Activated CD8-positive, alpha-beta memory T cell treated with anti-CD3 and anti-CD28 coated beads for 36 hours (primary cell): ENCODE results near the gene ISYNA1. TPM values are rescaled to one million over a fixed set of nuclear protein-coding genes. Genes with fewer than 3 reads are reported as not detected.
"Not testable (repeated sequence)": the region's sequence is repeated elsewhere in the genome, so short reads cannot be mapped to it uniquely, and the experiment has no call there.

ENCODE experiments used
- CTCF ChIA-PET: fragments of 350-600 bp; sonication (Branson Sonifier 250); formaldehyde crosslinking; loops from one replicate; lab custom pipeline; 2021; ENCODE audit warnings: antibody characterized with exemption; lab: Charles Lee
- POLR2A ChIA-PET: fragments of 350-600 bp; sonication (Branson Sonifier 250); formaldehyde crosslinking; loops from one replicate; lab custom pipeline; 2021; ENCODE audit warnings: antibody characterized with exemption; lab: Charles Lee
- total RNA-seq, 2 experiments: library from RNA; stranded (reverse); gene quantifications; one replicate each; pipeline ENCODE4 v1.2.3, GENCODE V29; 2021

ISYNA1 gene
- total RNA-seq, 2 experiments from 2014 or later = 22.8 to 23.7 TPM

DNA sequence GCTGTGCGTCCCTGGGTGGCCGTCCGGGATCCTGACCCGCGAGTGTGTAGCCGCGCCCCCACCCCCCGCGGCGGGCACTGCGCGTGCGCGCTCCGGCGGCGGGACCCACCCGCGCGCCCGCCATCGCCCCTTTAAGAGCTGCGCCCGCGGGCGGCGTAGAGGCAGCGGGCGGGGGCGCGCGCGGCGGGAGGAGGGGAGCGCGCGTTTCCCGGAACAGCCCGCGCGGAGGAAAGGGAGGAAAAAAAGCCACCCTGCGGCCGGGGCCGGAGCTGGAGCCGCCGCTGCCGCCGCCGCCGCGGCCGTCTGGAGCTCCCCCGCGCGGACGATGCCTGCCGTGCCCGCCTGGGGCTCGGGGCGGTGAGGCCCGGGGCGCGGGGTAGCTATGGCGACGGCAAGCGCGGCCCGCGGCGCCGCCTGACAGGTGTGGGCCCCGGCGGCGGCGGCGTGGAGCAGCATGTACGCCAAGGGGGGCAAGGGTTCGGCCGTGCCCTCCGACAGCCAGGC is 18.7 kb downstream of the ISYNA1 start, which contains the start of gene SSBP4:
TSS of gene SSBP4 (plus strand) at position 204 of the 504 bp plus-strand sequence. CDS start at position 455, 251 bp downstream.
- CTCF ChIA-PET = interaction anchor here (0.7 to 2.1 kb wide), 12 partner anchors 8 to 214 kb away, joined by 3 to 9 read pairs (median 5); no protein-coding TSS in a partner anchor

DNA sequence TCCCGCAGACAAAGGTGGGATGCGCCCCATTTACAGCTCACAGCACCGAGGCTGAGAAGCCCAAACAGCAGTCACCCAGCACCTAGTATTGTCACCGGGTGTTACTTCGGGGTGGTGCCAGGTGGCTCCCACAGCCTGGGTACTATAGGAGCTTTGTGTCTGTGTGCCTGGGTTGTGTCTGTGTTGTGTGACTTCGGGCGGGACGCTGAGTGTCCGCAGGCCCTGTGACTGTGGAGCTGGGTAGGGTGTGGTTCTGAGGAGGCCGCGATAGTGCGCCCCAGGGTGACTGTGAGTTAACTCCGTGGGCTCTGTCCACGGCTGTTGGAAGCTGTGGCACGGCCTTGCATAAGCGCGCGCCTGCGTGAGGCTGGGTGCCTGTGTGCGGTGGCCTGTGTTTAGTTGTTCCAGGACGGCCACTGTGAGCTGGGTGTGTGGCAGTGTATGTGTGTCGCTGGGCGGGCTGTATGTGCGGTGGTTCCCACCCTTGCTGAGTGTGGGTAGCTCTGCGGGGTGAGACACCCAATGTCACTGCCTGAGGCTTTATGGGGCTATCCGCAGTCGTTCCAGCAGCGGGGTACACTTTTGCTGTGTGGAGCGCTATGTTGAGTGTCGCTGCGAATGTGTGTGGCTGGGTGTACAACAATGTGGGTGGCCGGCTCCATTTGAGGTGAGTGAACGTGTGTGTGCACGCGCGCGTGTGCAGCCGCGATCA is 19.3 kb downstream of the ISYNA1 start:
- ChIA-PET POLR2A (interaction anchor here (0.8 to 5.4 kb wide), 7 partner anchors 10 to 414 kb away, joined by 3 to 36 read pairs (median 5); partner anchors contain the start of gene JUND), CTCF (interaction anchor here (0.7 to 1.9 kb wide), 10 partner anchors 7 to 214 kb away, joined by 3 to 9 read pairs (median 4); no protein-coding TSS in a partner anchor)

More for the DNA sequence above, 18.7 kb downstream of the ISYNA1 start, which contains the start of gene SSBP4:
- POLR2A ChIA-PET = interaction anchor here (0.6 to 5.4 kb wide), 8 partner anchors 10 to 413 kb away, joined by 3 to 36 read pairs (median 6); partner anchors contain the start of gene JUND

DNA sequence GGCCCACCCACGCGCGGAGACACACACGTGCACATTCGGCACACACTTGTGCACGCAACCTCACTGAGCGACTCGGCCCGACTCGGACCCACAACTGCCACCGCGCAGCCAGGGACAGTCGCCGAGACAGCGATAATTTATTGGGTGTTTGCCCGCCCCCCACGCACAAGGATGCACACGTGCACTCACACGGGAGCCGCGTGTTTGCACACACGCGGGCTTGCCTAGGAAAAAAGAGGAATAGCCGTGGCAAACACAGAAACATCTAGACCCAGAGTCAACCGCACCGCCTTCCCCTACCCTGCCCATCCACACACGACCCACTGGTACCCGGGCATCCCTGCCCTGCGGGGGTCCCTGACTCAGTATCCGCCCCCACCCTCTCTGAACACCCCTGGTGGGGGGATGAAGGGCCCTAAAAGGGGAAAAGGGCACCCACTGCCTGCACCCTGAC is 19.9 kb downstream of the ISYNA1 start:
- ChIA-PET POLR2A (interaction anchor here (1.0 to 5.4 kb wide), 4 partner anchors 11 to 138 kb away, joined by 3 to 36 read pairs (median 6); partner anchors contain the start of gene JUND), CTCF (interaction anchor here (1.1 to 9.2 kb wide), 5 partner anchors 29 to 166 kb away, joined by 4 to 107 read pairs (median 5); partner anchors contain the start of gene GDF15)

DNA sequence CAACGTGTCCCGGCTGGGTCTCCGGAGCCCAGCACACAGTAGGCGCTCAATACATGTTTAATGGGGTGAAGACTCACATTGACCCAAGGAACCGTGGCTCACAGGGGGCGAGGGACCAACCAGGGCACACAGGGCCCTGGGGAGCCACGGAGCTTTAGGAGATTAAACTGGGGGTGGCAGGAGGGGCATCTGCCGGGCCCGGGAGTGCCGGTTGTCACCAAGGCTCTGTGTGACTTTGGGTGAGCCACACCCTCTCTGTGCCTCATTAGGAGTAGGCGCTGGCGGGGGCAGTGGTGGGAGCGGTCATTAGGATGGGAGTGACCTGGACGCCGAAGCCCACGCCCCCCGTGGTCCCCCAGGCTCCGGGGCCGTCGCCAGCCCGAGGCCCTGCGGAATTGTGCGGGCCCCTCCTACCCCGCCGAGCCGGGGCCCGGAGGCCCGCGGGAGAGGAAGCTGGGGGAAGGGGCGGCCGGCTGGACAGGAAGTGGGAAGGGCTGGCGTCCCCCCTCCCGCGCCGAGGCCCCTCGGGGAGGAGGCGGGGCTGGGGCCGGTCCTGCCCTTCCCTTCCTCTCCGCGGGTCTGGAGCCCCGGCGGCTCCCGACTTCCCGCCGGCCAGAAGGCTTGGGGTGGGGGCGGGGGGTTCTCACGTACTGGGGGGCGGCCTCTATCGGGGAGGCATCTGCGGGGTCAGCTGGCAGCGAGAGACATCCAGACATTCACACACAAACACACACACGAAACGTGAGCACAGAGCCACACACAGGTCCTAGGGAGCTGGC is 20.5 kb downstream of the ISYNA1 start:
- POLR2A ChIA-PET = interaction anchor here (0.6 to 5.4 kb wide), 7 partner anchors 40 to 418 kb away, joined by 3 to 36 read pairs (median 6); partner anchors contain the start of gene JUND
- CTCF ChIA-PET = interaction anchor here (1.3 to 9.2 kb wide), 5 partner anchors 14 to 304 kb away, joined by 3 to 107 read pairs (median 5); partner anchors contain the start of gene GDF15

DNA sequence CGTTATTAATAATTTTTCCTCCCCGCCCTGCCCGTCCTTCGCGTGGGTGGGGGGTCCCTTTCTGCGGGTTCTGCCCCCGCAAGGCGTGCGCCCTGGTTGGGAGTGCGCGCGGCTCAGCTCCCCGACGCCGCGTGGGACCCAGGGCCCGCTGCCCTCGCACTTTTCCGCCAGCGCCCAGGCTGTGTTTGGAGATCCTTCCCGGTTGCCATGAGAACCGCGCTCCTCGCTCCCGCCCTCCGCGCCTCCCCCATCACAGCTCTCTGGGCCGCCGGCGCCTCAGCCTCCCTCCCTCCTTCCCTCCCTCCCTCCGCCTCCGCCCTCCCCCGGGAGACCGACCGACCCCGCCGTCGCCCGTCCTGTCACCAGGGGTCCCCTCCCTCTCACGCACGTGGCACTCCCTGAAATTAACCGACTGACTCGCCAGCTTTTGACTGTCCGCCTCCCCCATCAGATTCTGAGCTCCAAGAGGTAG is 21.1 kb downstream of the ISYNA1 start:
- POLR2A ChIA-PET = interaction anchor here (0.6 to 5.4 kb wide), 7 partner anchors 40 to 417 kb away, joined by 3 to 36 read pairs (median 6); partner anchors contain the start of gene JUND

DNA sequence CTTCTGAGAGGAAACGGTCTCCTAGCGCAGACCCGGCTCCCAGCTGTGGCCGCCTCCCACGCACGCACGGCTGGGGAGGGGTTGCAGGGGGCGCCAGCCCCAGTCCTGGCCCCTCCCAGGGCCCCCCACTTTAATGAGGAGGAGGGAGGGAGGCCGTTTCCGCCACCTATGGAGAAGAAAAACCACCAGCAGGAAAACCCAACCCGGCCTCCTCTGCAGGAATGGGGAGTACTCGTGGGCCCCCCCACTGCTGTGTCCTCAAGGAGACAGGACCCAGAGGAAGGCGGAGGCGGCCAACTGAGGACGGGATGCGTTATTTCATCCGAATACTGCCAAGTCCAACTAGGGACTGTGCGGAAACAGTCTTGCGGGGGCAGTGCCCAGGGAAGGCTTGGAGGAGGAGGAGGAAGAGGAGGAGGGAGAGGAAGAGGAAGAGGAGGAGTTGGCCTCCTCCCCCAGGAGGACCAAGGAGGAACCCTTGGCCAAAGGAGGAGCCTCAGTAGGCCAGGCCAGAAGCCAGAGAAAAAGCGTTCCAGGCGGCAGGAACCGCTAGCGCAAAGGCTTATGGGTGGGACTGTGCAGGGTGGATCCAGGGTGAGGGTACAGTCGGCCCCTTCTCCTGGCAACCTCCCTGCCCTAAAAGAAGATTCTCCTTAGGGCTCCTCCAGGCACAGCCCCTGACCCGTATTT is 22.6 kb downstream of the ISYNA1 start:
- ChIA-PET POLR2A (interaction anchor here (1.0 to 5.4 kb wide), 3 partner anchors 94 to 135 kb away, joined by 3 to 36 read pairs (median 5); partner anchors contain the start of gene JUND), CTCF (interaction anchor here (0.5 to 9.2 kb wide), 3 partner anchors 27 to 87 kb away, joined by 3 to 107 read pairs (median 4); partner anchors contain the start of gene GDF15)

More for the DNA sequence above, 21.1 kb downstream of the ISYNA1 start:
- CTCF ChIA-PET = interaction anchor here (0.5 to 9.2 kb wide), 5 partner anchors 15 to 304 kb away, joined by 3 to 107 read pairs (median 4); partner anchors contain the start of gene GDF15

DNA sequence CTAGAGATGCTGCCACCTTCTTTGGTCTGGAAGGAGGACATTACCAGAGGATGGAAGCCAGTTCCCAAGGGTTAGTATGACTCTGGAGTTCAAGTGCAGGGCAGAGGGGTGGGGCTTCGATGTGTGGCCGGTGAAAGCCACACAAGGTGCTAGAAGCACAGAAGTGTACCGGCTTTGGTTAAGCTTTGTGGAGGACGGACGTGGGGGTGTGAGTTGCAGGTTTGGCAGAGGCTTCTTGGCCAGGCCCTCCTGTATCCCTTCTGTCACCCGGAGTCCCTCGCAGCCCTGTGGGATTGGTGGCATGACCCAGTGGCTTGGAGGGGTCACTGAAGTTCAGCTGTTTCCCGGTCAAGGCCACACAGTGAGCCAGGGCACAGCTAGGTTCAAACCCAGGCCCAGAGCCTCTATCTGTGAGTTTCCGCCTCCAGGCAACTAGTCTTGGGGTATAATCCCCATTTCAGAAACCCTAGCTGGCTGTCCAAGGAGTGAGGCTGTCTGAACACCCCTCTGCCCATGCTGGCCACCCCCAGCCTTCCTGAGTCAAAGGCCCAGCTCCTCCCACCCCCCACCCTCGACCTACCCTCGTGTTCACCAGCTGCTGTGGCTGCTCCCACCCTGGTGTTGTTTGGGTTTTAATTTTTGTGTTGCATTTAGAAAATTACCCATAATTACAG is 23.3 kb downstream of the ISYNA1 start:
- POLR2A ChIA-PET = interaction anchor here (0.9 kb wide), 1 partner anchor 134 kb away, joined by 3 read pairs; the partner anchor contains the start of gene JUND

DNA sequence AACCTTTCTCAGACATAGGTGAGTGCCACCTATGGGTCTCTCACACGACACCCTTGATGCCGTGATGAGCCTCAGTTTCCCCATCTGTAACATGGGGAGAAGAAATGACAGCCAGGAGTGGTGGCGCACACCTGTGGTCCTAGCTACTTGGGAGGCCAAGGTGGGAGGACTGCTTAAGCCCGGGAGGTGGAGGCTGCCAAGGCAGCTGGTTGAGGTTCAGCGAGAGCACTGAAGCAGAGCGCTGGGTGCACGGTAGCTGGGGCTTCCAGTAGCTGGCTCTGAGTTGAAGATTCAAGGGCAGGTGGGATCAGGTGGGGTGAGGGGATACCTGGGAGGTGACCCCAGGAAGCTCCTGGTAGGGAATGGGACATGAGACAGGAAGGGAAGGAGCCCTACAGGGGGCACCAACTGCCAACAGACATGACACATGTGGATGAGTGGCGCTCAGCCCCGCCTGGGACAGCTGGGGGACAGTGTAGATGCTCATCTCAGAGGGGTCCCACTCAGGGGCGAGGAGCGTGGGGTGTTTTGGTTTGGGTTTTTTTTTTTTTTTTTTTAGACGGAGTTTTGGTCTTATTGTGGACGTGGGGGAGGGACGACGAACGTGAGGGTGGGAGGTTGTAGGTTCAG is 25.2 kb downstream of the ISYNA1 start:
- ChIA-PET CTCF (interaction anchor here (1.3 to 9.2 kb wide), 2 partner anchors 24 to 71 kb away, joined by 4 to 107 read pairs; partner anchors contain the start of gene GDF15), POLR2A (no interaction called here)

More for the DNA sequence above, 23.3 kb downstream of the ISYNA1 start:
- CTCF ChIA-PET = interaction anchor here (0.5 to 9.2 kb wide), 3 partner anchors 26 to 87 kb away, joined by 3 to 107 read pairs (median 4); partner anchors contain the start of gene GDF15

DNA sequence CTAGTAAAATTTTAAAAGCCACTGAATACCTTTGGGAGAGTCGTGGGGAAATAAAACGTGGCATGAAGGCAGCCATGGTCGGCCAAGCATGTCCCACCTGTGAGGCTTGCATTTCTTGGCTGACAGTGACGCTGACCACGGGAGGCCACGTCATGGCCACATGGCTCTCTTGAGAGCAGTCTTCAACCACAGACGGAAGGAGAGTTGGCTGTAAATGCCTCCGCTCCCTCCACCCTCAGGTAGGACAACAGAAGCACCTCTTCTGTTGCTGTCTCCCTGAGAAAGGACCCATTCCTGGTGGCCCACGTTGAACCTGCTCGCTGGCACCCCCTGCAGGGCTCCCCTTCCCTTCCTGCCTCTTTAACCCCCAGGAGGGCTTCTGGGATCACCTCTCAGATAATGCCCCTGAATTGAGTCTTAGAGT is 29.9 kb downstream of the ISYNA1 start:
- POLR2A ChIA-PET = no interaction called here
- CTCF ChIA-PET = no interaction called here

DNA sequence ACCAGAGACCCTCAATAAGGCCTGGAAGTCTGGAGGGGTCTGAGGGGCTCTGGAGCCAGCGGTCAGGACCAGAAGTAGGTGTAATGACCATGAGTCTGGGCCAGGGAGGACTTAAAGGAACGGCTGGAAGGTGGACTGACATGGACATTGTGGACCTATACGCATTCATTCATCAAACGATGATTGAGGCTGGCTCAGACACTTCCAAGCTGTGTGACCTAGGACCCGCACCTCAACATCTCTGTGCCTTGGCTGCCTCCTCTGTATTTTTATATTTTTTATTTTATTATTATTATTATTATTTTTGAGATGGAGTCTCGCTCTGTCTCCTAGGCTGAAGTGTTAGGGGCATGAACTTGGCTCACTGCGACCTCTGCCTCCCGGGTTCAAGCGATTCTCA is 31.2 kb downstream of the ISYNA1 start:
- ChIA-PET POLR2A (no interaction called here), CTCF (interaction anchor here (1.4 kb wide), 1 partner anchor 18 kb away, joined by 7 read pairs; no protein-coding TSS in a partner anchor)

DNA sequence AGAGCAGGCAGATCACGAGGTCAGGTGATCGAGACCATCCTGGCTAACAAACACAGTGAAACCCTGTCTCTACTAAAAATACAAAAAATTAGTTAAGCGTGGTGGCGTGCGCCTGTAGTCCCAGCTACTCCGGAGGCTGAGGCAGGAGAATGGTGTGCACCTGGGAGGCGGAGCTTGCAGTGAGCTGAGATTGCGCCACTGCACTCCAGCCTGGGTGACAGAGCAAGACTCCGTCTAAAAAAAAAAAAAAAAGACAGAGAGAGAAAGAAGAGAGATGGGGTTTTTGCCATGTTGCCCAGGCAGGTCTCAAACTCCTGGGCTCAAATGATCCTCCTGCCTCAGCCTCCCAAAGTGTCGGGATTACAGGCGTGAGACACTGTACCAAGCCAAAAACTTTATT is 32.2 kb downstream of the ISYNA1 start:
- CTCF ChIA-PET = interaction anchor here (0.8 to 1.4 kb wide), 4 partner anchors 17 to 154 kb away, joined by 3 to 7 read pairs (median 4); partner anchors contain the start of gene GDF15
- POLR2A ChIA-PET = interaction anchor here (0.5 kb wide), 1 partner anchor 911 kb away, joined by 3 read pairs; no protein-coding TSS in a partner anchor

DNA sequence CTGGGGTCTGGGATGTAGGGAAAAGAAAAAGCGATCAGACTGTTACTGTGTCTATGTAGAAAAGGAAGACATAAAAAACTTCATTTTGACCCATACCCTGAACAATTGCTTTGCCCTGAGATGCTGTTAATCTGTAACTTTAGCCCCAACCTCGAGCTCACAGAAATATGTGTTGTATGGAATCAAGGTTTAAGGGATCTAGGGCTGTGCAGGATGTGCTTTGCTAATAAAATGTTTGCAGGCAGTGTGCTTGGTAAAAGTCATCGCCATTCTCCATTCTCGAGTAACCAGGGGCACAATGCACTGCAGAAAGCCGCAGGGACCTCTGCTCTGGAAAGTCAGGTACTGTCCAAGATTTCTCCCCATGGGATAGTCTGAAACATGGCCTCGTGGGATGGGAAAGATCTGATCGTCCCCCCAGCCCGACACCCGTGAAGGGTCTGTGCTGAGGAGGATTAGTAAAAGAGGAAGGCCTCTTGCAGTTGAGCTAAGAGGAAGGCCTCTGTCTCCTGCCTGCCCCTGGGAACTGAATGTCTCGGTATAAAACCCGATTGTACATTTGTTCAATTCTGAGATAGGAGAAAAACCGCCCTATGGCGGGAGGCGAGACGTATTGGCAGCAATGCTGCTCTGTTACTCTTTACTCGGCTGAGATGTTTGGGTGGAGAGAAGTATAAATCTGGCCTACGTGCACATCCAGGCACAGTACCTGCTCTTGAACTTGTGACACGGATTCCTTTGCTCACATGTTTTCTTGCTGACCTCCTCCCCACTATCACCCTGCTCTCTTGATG is 35.3 kb downstream of the ISYNA1 start:
- POLR2A ChIA-PET = not testable (repeated sequence)
- CTCF ChIA-PET = interaction anchor here (1.5 kb wide), 1 partner anchor 8 kb away, joined by 4 read pairs; no protein-coding TSS in a partner anchor

DNA sequence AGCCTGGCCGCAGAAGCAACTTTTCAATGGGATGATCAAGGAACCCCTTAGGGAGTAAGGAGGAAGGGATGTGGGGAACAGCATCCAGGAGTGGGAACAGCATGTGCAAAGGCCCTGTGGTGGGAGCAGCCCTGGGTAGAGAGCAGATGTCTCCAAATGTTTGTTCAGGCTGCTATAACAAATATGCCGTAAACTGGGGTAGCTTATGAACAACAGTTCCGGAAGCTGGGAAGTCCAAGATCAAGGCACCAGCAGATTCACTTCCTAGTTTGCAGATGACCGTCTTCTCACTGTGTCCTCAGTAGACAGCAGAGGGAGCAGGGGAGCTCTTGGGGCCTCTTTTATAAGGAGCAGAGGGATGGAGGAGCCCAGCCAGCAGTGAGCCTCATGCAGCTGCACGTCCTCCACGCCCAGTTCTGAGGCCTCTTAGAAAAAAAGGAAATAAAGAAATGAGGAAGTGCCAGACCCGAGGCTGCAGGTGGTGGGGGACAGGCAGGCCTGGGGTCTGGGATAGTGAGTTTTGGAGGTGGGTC is 36.3 kb downstream of the ISYNA1 start:
- POLR2A ChIA-PET = no interaction called here

DNA sequence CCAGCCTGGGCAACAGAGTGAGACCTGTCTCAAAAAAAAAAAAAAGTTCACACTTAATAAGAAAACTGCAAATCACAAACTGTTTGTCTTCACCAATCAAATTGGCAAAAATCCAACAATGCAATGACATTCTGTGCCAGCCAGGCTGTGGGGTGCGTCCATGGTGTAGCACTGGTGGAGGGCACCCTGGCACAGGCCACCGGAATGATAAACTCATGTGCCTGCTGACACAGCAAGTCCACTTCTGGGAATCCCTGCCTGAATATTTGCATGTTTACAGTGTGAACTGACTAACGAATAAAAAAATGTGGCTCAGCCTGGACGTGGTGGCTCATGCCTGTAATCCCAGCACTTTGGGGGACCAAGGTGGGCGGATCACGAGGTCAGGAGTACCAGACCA is 38.9 kb downstream of the ISYNA1 start:
- CTCF ChIA-PET = interaction anchor here (1.0 kb wide), 1 partner anchor 11 kb away, joined by 4 read pairs; no protein-coding TSS in a partner anchor
- POLR2A ChIA-PET = no interaction called here

More for the DNA sequence above, 36.3 kb downstream of the ISYNA1 start:
- CTCF ChIA-PET = interaction anchor here (1.5 kb wide), 1 partner anchor 9 kb away, joined by 4 read pairs; no protein-coding TSS in a partner anchor
